Spleen (tissue), 11 donors: ENCODE measurements around the gene CEACAM5. TPM values are rescaled to one million over a fixed set of nuclear protein-coding genes. Genes with fewer than 3 reads are reported as not detected.

ENCODE experiments used
- DNase-seq: peaks from one replicate; pipeline ENCODE4 v3.0.0-alpha.2; 2020
- H3K27ac ChIP-seq, 8 donors: fragments of 200-600 bp; sonication (generic) in 7 of 8; 1 replicate in 4 of 8; 2 replicates in 4 of 8; pipeline versions ENCODE4 v1.5.0 to v1.8.0; 2016 to 2021; ENCODE audit warnings: inconsistent platforms in 4 of 8, mild to moderate bottlenecking in 4 of 8, moderate library complexity in 1 of 8
- H3K27me3 ChIP-seq, 7 donors: fragments of 200-600 bp; sonication (generic) in 6 of 7; replicated peaks in 1 of 7; 1 replicate in 4 of 7; 2 replicates in 3 of 7; pipeline versions ENCODE4 v1.5.0 to v1.8.0; 2016 to 2021; ENCODE audit warnings: inconsistent platforms in 3 of 7, mild to moderate bottlenecking in 1 of 7
- H3K36me3 ChIP-seq, 6 donors: fragments of 200-600 bp; sonication (generic) in 5 of 6; 1 replicate in 4 of 6; 2 replicates in 2 of 6; pipeline versions ENCODE4 v1.5.0 to v1.8.0; 2016 to 2021; ENCODE audit warnings: inconsistent platforms in 2 of 6
- H3K4me1 ChIP-seq, 6 donors: fragments of 200-600 bp; sonication (generic) in 5 of 6; 1 replicate in 3 of 6; 2 replicates in 3 of 6; pipeline versions ENCODE4 v1.5.0 to v1.8.0; 2016 to 2021; ENCODE audit warnings: inconsistent platforms in 3 of 6
- H3K4me3 ChIP-seq, 8 donors: fragments of 200-600 bp; sonication (generic) in 7 of 8; 1 replicate in 4 of 8; 2 replicates in 4 of 8; pipeline versions ENCODE4 v1.5.0 to v1.8.0; 2016 to 2021; ENCODE audit warnings: inconsistent platforms in 4 of 8, mild to moderate bottlenecking in 4 of 8, moderate library complexity in 2 of 8
- H3K9me3 ChIP-seq, 8 donors: fragments of 200-600 bp; sonication (generic) in 7 of 8; 1 replicate in 4 of 8; 2 replicates in 4 of 8; pipeline versions ENCODE4 v1.5.0 to v1.8.0; 2016 to 2021; ENCODE audit warnings: inconsistent platforms in 4 of 8
- POLR2A ChIP-seq, 3 donors: fragments of 450-650 bp; IDR thresholded peaks; one replicate each; pipeline ENCODE4 v1.5.1; 2017; ENCODE audit warnings: antibody characterized with exemption in 3 of 3, mild to moderate bottlenecking in 1 of 3
- POLR2AphosphoS5 ChIP-seq, 3 donors: sonication (generic); formaldehyde crosslinking; IDR thresholded peaks; one replicate each; pipeline ENCODE4 v1.5.1; 2017; ENCODE audit warnings: antibody characterized with exemption in 3 of 3
- WGBS, 5 donors: extraction: QIAGEN DNeasy Blood & Tissue Kit in 3 of 5; methylation state at CpG; one replicate each; pipeline versions ENCODE4 v1.1.5 to v1.1.7; 2013 to 2018; 5-methylcytosine and 5-hydroxymethylcytosine counted together
- intact Hi-C: fragments of 100-400 bp; cut with DNase I; formaldehyde crosslinking; loops from one replicate; pipeline ENCODE4 v1.15.0; 2023; ENCODE audit warnings: low total_unique reads
- polyA plus RNA-seq, 3 donors: library from polyadenylated mRNA; stranded (reverse); fragments of 200-250 nt; gene quantifications; one replicate each; pipeline ENCODE4 v1.2.1, GENCODE V29; 2013
- total RNA-seq, 7 donors: library from RNA; depleted of rRNA in 3 of 7; stranded (reverse); fragments of >200 nt in 3 of 7; fragmentation: NEBNext Ultra II Directional in 4 of 7; extraction: Animal tissue kit (Norgen Biotek cat#: 25700) in 4 of 7; gene quantifications; one replicate each; pipeline versions ENCODE4 v1.1.0 to v1.2.1, GENCODE V29; 2016 to 2021
- TF ChIP-seq, protein P1 (sequence below), 11 experiments: fragments of 200-600 bp in 7 of 11; fragments of 450-650 bp in 4 of 11; sonication (generic) in 4 of 11; IDR thresholded peaks in 8 of 11; conservative IDR thresholded peaks in 3 of 11; 1 replicate in 7 of 11; 2 replicates in 4 of 11; pipeline versions ENCODE4 v1.4.0 to v1.8.0; 2016 to 2021; ENCODE audit warnings: antibody characterized with exemption in 11 of 11, inconsistent platforms in 4 of 11, mild to moderate bottlenecking in 1 of 11
- donor health status: healthy with polysubstance abuse.
- donor health status: DM: no; HTN: no; CAD: no; lungs with moderate emphysema.
- donor health status: DM: no; HTN: no; CAD: no.
- donor health status: Bipolar disorder and iron deficiency.
- donor health status: healthy.
- donor health status: DM: no; HTN: no; CAD: no.
- donor health status: DM: yes; HTN: yes; CAD: no.

The CEACAM5 gene
- total and polyA plus RNA-seq, 10 donors, result 0.60 to 0.61 TPM; not detected in 8

DNA sequence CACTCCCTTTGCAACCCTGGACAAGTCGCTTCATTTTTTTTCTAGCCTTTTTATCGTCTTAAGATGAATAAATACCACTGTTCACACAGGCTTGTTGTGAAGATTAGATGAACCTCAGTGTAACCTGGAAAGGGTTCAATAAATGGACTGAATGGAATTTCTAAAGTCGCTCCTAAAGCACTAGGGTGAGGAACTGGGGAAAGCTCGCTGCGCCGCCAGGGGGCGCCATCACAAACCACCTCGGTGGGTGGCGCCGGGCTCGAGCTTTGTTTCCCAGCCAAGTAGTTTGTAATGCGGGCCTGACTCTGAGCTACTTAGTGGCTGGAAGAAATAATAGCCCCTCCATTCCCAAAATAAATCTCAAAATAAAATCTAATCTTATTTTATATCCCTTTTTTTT is 44.7 kb downstream of the CEACAM5 start:
- peaks cover 0 to 45% (median 0%) of the 10 kb centered on the region in 7 donors for H3K27me3 ChIP-seq
- no peaks in the 10 kb centered on the region for H3K36me3 ChIP-seq
- H3K27ac ChIP-seq, result peak overlapping the region in 1 of 8 donors; percentile 28
- no peak overlapping the region for H3K4me3 ChIP-seq
- intact Hi-C loops, result loop anchor here (5.0 kb wide), 1 partner anchor 34 kb away; no protein-coding TSS in a partner anchor
- WGBS, 5 donors, result 9 to 14% (median 10%) methylated on average over 12 of the region's 12 CpGs
- peaks cover 0 to 41% (median 0%) of the 10 kb centered on the region in 6 donors for H3K4me1 ChIP-seq
- TF ChIP-seq, protein P1, sequence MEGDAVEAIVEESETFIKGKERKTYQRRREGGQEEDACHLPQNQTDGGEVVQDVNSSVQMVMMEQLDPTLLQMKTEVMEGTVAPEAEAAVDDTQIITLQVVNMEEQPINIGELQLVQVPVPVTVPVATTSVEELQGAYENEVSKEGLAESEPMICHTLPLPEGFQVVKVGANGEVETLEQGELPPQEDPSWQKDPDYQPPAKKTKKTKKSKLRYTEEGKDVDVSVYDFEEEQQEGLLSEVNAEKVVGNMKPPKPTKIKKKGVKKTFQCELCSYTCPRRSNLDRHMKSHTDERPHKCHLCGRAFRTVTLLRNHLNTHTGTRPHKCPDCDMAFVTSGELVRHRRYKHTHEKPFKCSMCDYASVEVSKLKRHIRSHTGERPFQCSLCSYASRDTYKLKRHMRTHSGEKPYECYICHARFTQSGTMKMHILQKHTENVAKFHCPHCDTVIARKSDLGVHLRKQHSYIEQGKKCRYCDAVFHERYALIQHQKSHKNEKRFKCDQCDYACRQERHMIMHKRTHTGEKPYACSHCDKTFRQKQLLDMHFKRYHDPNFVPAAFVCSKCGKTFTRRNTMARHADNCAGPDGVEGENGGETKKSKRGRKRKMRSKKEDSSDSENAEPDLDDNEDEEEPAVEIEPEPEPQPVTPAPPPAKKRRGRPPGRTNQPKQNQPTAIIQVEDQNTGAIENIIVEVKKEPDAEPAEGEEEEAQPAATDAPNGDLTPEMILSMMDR (IDR thresholded peaks at IDR 0.05 in 8 of 11, conservative IDR thresholded peaks at IDR 0.05 in 3 of 11), result peak; percentile 48 to 90 (median 73)
- no peak for TF ChIP-seq POLR2AphosphoS5 (IDR thresholded peaks at IDR 0.05)
- peak; percentile 92 for DNase-seq
- H3K9me3 ChIP-seq, result no peaks in the 10 kb centered on the region

DNA sequence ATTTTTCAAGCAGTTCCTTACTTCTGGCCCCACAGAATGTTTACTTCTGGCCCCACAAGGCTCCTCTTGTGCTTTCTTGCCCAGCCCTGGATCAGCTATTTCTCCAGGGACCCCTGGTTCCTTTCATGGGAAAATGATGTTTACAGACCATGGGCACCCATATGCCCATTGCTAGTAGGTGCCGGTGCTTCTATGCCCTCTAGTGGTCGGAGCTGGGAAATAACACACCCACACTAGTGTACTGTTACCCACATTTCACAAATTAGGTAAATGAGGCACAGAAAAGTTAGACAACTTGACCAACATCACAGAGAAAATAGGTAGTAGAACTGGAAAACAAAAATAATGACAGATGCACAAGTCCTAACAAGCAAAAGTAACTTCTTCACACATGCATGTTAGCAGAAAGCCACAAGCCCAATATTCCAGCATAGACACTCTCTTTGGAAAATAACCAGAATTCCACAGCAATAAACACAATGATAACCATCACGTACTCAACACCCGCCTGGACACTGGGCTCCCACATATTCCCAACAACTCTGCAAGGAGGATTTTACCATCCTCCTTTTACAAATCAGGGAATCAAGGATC is 45.6 kb downstream of the CEACAM5 start:
- H3K27ac ChIP-seq, result peak overlapping the region in 1 of 8 donors; percentile 28

GRCh38 chr19:41755328-41755913 is 47.0 kb downstream of the CEACAM5 start, which contains the start of gene CEACAM6:
TSS of gene CEACAM6 (plus strand) at chr19:41755530. CDS start at chr19:41755639, 109 bp downstream.
- Histone ChIP-seq H3K27me3 (peaks cover 0 to 50% (median 0%) of the 10 kb centered on the region in 7 donors), H3K27ac (peak within 1 kb of the TSS in 2 of 8 donors; percentile 23 to 53), H3K4me1 (peaks cover 0 to 52% (median 0%) of the 10 kb centered on the region in 6 donors), H3K9me3 (no peaks in the 10 kb centered on the region), H3K36me3 (no peaks in the 10 kb centered on the region), H3K4me3 (no peak within 1 kb of the TSS)
- WGBS, 5 donors, result 35 to 63% (median 44%) methylated on average over 3 of the region's 3 CpGs
- intact Hi-C loops, result no loop called here
- no peak for TF ChIP-seq POLR2A (IDR thresholded peaks at IDR 0.05)
- no peak for DNase-seq

More for the DNA sequence above, 45.6 kb downstream of the CEACAM5 start:
- Histone ChIP-seq H3K9me3 (no peaks in the 10 kb centered on the region), H3K4me3 (no peak overlapping the region), H3K4me1 (peaks cover 0 to 49% (median 0%) of the 10 kb centered on the region in 6 donors), H3K36me3 (no peaks in the 10 kb centered on the region), H3K27me3 (peaks cover 0 to 44% (median 0%) of the 10 kb centered on the region in 7 donors)
- TF ChIP-seq POLR2AphosphoS5 (IDR thresholded peaks at IDR 0.05), result no peak
- TF ChIP-seq, protein P1 (IDR thresholded peaks at IDR 0.05 in 8 of 11, conservative IDR thresholded peaks at IDR 0.05 in 3 of 11), result peak; percentile 31 to 83 (median 67)
- TF ChIP-seq POLR2A (IDR thresholded peaks at IDR 0.05), result no peak
- intact Hi-C loops, result loop anchor here (5.0 kb wide), 1 partner anchor 33 kb away; no protein-coding TSS in a partner anchor
- 12 to 28% (median 26%) methylated on average over 4 of the region's 4 CpGs for WGBS, 5 donors
- peak; percentile 79 for DNase-seq

DNA sequence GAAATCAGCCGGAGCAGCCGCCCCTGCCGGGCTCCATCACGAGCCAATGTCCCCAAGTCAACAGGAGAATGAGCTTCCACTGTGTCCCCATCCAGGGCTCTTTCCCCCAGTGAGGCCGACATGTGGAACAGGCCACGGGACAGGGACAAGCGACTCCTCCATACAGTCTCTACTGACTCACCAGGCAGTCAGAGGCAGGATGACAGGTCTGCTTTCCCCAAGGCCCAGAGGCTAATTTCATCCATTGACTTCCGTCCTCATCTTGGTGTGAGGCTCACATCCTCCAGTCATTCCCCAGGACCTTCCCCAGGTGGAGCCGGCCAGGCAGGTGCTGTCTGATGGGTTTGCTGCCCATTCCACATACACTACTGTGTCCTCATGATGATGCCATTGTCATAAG is 50.4 kb downstream of the CEACAM5 start:
- Histone ChIP-seq H3K4me1 (peaks cover 0 to 37% (median 0%) of the 10 kb centered on the region in 6 donors), H3K36me3 (no peaks in the 10 kb centered on the region), H3K9me3 (no peaks in the 10 kb centered on the region), H3K27me3 (peaks cover 0 to 61% (median 0%) of the 10 kb centered on the region in 7 donors), H3K27ac (peak overlapping the region in 3 of 8 donors; percentile 8 to 59 (median 32)), H3K4me3 (no peak overlapping the region)
- intact Hi-C loops, result no loop called here
- WGBS, 5 donors, result 58 to 87% (median 75%) methylated on average over 9 of the region's 9 CpGs
- DNase-seq, result no peak
- TF ChIP-seq POLR2AphosphoS5 (IDR thresholded peaks at IDR 0.05), result no peak
- TF ChIP-seq, protein P1 (IDR thresholded peaks at IDR 0.05 in 8 of 11, conservative IDR thresholded peaks at IDR 0.05 in 3 of 11), result no peak
- no peak for TF ChIP-seq POLR2A (IDR thresholded peaks at IDR 0.05)
